ENCODE results near the gene SPATA7. TPM values are rescaled to one million over a fixed set of nuclear protein-coding genes. Genes with fewer than 3 reads are reported as not detected.

Gene SPATA7
- total and polyA plus RNA-seq, 2 experiments from 2014 or later = 16.5 to 17.8 TPM

- H3K4me1 Mint-ChIP-seq = no peaks in the 10 kb centered on the region
- DNase-seq (ENCODE audit: low spot score) = peak; percentile 47
- no peaks in the 10 kb centered on the region for H3K27me3 ChIP-seq (ENCODE audit: insufficient read depth)
These were observed 66.8 kb downstream of the SPATA7 start for GRCh38 chr14:88452231-88452630.

DNA sequence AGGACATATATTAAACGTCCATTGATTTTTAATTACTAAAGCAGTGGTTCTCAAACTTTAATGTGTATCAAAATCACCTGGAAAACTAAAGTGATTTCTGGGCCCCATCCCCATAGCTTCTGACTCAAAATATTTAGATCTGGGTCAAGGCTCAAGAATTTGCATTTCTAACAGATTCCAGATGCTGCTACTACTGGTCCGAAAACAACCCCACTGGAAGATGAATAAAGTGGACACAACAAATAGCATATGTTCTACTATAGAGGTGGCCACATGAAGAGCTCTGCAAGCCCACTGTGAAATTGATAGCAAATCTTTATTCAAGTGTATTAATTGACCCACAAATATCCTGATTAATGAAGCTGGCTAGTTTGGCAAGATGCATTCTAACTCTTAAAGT lies 69.4 kb downstream of the SPATA7 start:
- Mint-ChIP-seq H3K9me3 (peaks cover 13% of the 10 kb centered on the region), H3K36me3 (ENCODE audit: low read depth) (peaks cover 52% of the 10 kb centered on the region)
- TF ChIP-seq JUNB (IDR thresholded peaks at IDR 0.05; ENCODE audit: unreplicated experiment) = no peak
- no peak for TF ChIP-seq POLR2AphosphoS5 (IDR thresholded peaks at IDR 0.05; ENCODE audit: low read depth)
- TF ChIP-seq CREB1 (CRISPR knock-in tag; IDR thresholded peaks at IDR 0.05; ENCODE audit: low read depth) = no peak
- TF ChIP-seq ZNF462 (CRISPR knock-in tag; IDR thresholded peaks at IDR 0.05) = no peak
- no peak for TF ChIP-seq EZH2 (IDR thresholded peaks at IDR 0.05; ENCODE audit: low read depth, unreplicated experiment)

More at GRCh38 chr14:88452231-88452630, 66.8 kb downstream of the SPATA7 start:
- Mint-ChIP-seq H3K27ac (no peak overlapping the region), H3K9me3 (peaks cover 3% of the 10 kb centered on the region; the same call in 1 of the 3 replicates), H3K27me3 (ENCODE audit: insufficient read depth, low read depth, poor library complexity) (peaks cover 5% of the 10 kb centered on the region), H3K36me3 (ENCODE audit: low read depth) (peaks cover 29% of the 10 kb centered on the region), H3K4me3 (no peak overlapping the region)
- TF ChIP-seq CREB1 (CRISPR knock-in tag; IDR thresholded peaks at IDR 0.05; ENCODE audit: low read depth) (no peak), CTCF (conservative IDR thresholded peaks at IDR 0.05; ENCODE audit: low read depth in 2 of 2) (peak; percentile 48 to 54), NANOG (IDR thresholded peaks at IDR 0.05; ENCODE audit: borderline replicate concordance) (no peak), EZH2 (IDR thresholded peaks at IDR 0.05; ENCODE audit: low read depth, unreplicated experiment) (no peak), ZNF114 (CRISPR knock-in tag; IDR thresholded peaks at IDR 0.05) (no peak)
- Histone ChIP-seq H3F3A (replicated peaks; ENCODE audit: low read depth) (no peaks in the 10 kb centered on the region), H4K20me1 (replicated peaks; ENCODE audit: insufficient read depth) (no peaks in the 10 kb centered on the region), H3K4me2 (no peak overlapping the region), H3K36me3 (ENCODE audit: insufficient read depth) (no peaks in the 10 kb centered on the region), H3K4me3 (no peak overlapping the region), H3K4me1 (ENCODE audit: insufficient read depth) (no peaks in the 10 kb centered on the region), H3K27ac (ENCODE audit: low read depth) (no peak overlapping the region), H2AFZ (no peak overlapping the region), H3K79me2 (replicated peaks; ENCODE audit: insufficient read depth) (no peaks in the 10 kb centered on the region), H3K9me2 (ENCODE audit: insufficient read depth) (peaks cover 11% of the 10 kb centered on the region)
- no peak for ATAC-seq

More for the DNA sequence above, 69.4 kb downstream of the SPATA7 start:
- Histone ChIP-seq H4K20me1 (replicated peaks; ENCODE audit: insufficient read depth) (no peaks in the 10 kb centered on the region), H3K36me3 (ENCODE audit: insufficient read depth) (no peaks in the 10 kb centered on the region), H3K27me3 (ENCODE audit: insufficient read depth) (no peaks in the 10 kb centered on the region), H3F3A (replicated peaks; ENCODE audit: low read depth) (no peaks in the 10 kb centered on the region), H2AFZ (no peak overlapping the region), H3K9me2 (ENCODE audit: insufficient read depth) (peaks cover 11% of the 10 kb centered on the region), H3K79me2 (replicated peaks; ENCODE audit: insufficient read depth) (no peaks in the 10 kb centered on the region), H3K4me2 (no peak overlapping the region), H3K27ac (ENCODE audit: low read depth) (no peak overlapping the region), H3K4me1 (ENCODE audit: insufficient read depth) (no peaks in the 10 kb centered on the region), H3K4me3 (no peak overlapping the region)
- Mint-ChIP-seq H3K4me3 (no peak overlapping the region), H3K27ac (no peak overlapping the region), H3K27me3 (ENCODE audit: insufficient read depth, low read depth, poor library complexity) (peaks cover 5% of the 10 kb centered on the region), H3K4me1 (no peaks in the 10 kb centered on the region)
- DNase-seq (ENCODE audit: low spot score) (no peak), ATAC-seq (no peak)

All from GM23338 (cell line).